Fibroblast of the conjunctiva (primary cell): ENCODE results near the gene FIBCD1.

ENCODE experiments used
- DNase-seq: peaks from one replicate; pipeline ENCODE4 v3.0.0-alpha.2; 2010; ENCODE audit warnings: low read depth

Gene FIBCD1

GRCh38 chr9:130938652-130939404 lies at the start of gene FIBCD1:
FIBCD1 (minus strand) TSS chr9:130939247; CDS start chr9:130938607, 640 bp downstream.
- DNase-seq, result no peak

GRCh38 chr9:130988400-130988747 lies 49.3 kb upstream of the FIBCD1 start:
- no peak for DNase-seq

- no peak for DNase-seq
Observed at GRCh38 chr9:130987738-130988399, 48.8 kb upstream of the FIBCD1 start.

GRCh38 chr9:130987054-130987453 lies 48.0 kb upstream of the FIBCD1 start:
- DNase-seq, result no peak

GRCh38 chr9:130986356-130986965 lies 47.4 kb upstream of the FIBCD1 start:
- no peak for DNase-seq

GRCh38 chr9:130985606-130986162 lies 46.6 kb upstream of the FIBCD1 start:
- no peak for DNase-seq

GRCh38 chr9:130985029-130985428 lies 46.0 kb upstream of the FIBCD1 start:
- no peak for DNase-seq

- DNase-seq, result no peak
Observed at GRCh38 chr9:130984521-130984920, 45.5 kb upstream of the FIBCD1 start.

- DNase-seq, result no peak
Observed at GRCh38 chr9:130983970-130984369, 44.9 kb upstream of the FIBCD1 start.

- DNase-seq, result no peak
Observed at GRCh38 chr9:130983359-130983670, 44.3 kb upstream of the FIBCD1 start.

GRCh38 chr9:130982636-130983358 lies 43.8 kb upstream of the FIBCD1 start:
- DNase-seq, result no peak

- DNase-seq, result no peak
Observed at GRCh38 chr9:130981756-130982137, 42.7 kb upstream of the FIBCD1 start.

GRCh38 chr9:130981002-130981755 lies 42.1 kb upstream of the FIBCD1 start:
- DNase-seq, result no peak

GRCh38 chr9:130980526-130980925 lies 41.5 kb upstream of the FIBCD1 start:
- no peak for DNase-seq

GRCh38 chr9:130979591-130980385 lies 40.7 kb upstream of the FIBCD1 start:
- DNase-seq, result no peak

- DNase-seq, result no peak
Observed at GRCh38 chr9:130977811-130978221, 38.8 kb upstream of the FIBCD1 start.

GRCh38 chr9:130975932-130976841 lies 37.1 kb upstream of the FIBCD1 start:
- DNase-seq, result no peak

GRCh38 chr9:130975156-130975555 lies 36.1 kb upstream of the FIBCD1 start:
- DNase-seq, result no peak

GRCh38 chr9:130974697-130975096 lies 35.6 kb upstream of the FIBCD1 start:
- DNase-seq, result no peak
